Embryonic facial prominence (tissue), 1 donor: ENCODE data around the gene NUDT4.
"Not testable (repeated sequence)": the region's sequence is repeated elsewhere in the genome, so short reads cannot be mapped to it uniquely, and the experiment has no call there.

Experiments
- DNase-seq: peaks from one replicate; pipeline ENCODE4 v3.0.0-alpha.2; 2016; ENCODE audit errors: extremely low spot score

The NUDT4 gene

GRCh38 chr12:93399183-93399863 lies 21.6 kb downstream of the NUDT4 start:
- DNase-seq: not testable (repeated sequence)

- no peak for DNase-seq
Measured at GRCh38 chr12:93402333-93403311, 24.9 kb downstream of the NUDT4 start.

GRCh38 chr12:93403988-93404803 lies 26.5 kb downstream of the NUDT4 start:
- no peak for DNase-seq

- DNase-seq: no peak
Measured at GRCh38 chr12:93404961-93405849, 27.5 kb downstream of the NUDT4 start.

GRCh38 chr12:93407054-93407962 lies 29.6 kb downstream of the NUDT4 start:
- no peak for DNase-seq

- DNase-seq: no peak
Measured at GRCh38 chr12:93407963-93408283, 30.2 kb downstream of the NUDT4 start.

GRCh38 chr12:93408813-93409212 lies 31.1 kb downstream of the NUDT4 start:
- no peak for DNase-seq

- DNase-seq: not testable (repeated sequence)
Measured at GRCh38 chr12:93409343-93410187, 31.8 kb downstream of the NUDT4 start.

- DNase-seq: not testable (repeated sequence)
Measured at GRCh38 chr12:93411060-93411459, 33.3 kb downstream of the NUDT4 start.

GRCh38 chr12:93412396-93412795 lies 34.7 kb downstream of the NUDT4 start:
- DNase-seq: not testable (repeated sequence)

GRCh38 chr12:93413064-93413463 lies 35.3 kb downstream of the NUDT4 start:
- no peak for DNase-seq

GRCh38 chr12:93415723-93416464 lies 38.2 kb downstream of the NUDT4 start:
- DNase-seq: no peak

GRCh38 chr12:93417967-93418480 lies 40.3 kb downstream of the NUDT4 start:
- no peak for DNase-seq

- DNase-seq: no peak
Measured at GRCh38 chr12:93419388-93420034, 41.8 kb downstream of the NUDT4 start.

GRCh38 chr12:93422050-93422449 lies 44.3 kb downstream of the NUDT4 start:
- no peak for DNase-seq

- no peak for DNase-seq
Measured at GRCh38 chr12:93425736-93426411, 48.1 kb downstream of the NUDT4 start.

GRCh38 chr12:93426412-93426805 lies 48.7 kb downstream of the NUDT4 start:
- DNase-seq: no peak
